Measurements from ENCODE around the gene C11orf42.
A peak's percentile ranks its signal among the peaks of the same experiment; 100 is the strongest.
"Not testable (repeated sequence)": the region's sequence is repeated elsewhere in the genome, so short reads cannot be mapped to it uniquely, and the experiment has no call there.

Gene C11orf42

DNA sequence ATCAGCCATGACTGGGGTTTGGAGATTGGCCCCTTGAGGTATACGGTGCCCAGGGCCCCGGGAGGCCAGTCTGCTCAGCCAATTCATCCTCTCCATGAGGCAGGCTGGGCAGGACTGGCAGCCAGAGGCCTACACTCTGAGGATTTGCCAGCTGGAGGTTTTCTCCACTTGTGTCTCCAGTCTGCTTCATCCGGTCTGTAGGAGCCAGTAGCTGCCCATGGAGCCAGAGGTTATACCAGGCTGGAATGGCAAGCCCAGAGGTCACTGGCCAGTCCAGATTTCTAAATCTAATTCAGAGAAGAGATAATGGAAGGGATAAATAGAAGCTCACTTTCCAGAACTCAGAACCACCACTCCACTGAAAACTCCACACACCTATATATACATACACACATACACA, 19.1 kb downstream of the C11orf42 start:
- no peak for DNase-seq

DNA sequence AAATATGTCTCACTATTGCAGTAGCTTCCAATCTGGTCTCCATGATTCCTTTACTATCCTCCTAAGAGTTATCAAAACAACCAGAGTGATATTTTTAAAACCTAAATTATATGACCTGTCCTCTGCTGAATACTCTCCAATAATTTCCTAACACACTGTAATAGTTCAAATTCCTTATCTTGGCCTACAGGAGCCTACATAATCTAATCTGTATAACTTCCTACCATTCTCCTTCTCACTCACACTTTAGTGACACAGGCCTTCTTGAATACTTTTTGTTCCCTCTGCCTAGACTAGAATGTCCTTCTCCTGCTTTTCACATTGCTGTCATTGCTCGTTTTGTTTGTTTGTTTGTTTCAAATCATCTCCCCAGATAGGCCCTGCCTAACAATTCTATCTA, 19.7 kb downstream of the C11orf42 start:
- DNase-seq: no peak

DNA sequence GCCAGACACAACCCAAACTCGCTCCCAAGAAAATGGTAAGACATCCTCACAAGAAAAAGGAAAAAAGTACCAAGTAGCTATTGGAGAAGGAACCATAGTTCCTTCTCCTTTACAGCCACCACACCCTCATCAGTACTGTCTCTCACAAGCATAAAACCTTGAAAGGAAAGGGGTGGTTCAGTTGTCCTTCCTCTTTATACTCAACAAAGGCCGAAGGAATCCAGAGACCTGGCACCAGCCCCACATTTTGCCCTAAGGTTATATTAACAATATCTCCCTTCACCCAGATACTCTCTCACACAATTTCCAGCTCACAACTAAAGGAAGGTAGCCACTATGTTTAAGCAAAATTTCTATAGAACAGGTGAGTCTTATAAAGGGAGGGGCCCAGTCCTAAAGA, 20.5 kb downstream of the C11orf42 start:
- no peak for DNase-seq

DNA sequence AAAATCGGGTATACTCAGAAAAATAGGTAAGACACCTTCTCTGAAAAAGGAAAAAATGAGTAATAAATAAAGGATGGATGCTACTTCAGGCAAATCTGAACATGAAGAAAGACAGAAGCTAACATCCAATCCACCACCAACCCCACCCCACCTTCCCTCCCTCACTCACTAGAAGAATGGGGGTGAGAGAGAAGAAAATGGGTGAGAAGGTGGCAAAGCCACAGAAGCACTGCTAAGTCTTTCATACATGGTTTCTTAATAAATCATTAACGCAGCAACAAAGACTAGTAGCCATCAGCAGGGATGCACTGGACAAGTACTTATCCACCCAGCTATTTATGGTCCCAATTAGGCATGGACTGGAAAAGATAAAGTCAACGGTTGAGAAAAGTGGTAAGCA, 23.2 kb downstream of the C11orf42 start:
- peak; percentile 17 for DNase-seq

DNA sequence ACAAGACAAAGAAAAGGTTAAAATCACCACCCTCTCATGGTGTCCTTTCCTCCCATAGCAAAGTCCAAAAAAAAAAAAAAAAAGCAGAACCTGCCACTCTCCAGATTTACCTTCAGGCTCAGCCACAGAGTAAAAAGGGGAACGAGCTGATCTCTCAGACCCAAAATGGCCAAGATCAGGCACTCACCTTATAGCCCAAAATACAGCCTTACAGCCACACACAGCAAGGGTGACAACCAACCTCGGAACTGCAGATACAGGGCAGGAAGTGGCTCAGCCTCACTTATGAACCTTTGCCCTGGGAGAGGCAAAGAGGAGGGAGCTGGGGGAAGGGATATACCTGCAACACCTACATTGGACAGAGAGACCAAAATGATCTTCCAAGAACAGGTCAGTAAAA, 24.6 kb downstream of the C11orf42 start:
- peak; percentile 38 for DNase-seq

DNA sequence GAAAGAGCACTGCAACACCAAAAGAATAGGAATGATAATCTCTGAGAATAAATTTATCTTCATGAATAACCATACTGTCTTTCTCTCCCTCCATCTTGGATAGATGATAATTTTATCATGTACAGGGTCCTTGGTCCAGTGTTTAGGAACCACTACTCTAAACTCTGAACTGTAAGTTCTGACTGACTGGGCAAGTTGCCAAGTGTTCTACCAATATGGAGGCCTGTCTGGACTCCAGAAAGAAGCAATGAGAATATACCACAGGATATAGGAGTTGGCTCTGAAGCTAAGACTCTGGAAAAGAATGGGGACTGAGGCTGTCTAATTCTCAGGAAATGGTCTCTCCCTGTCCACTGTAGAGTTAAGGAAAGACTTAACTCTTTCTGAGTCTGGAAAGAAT, 27.5 kb downstream of the C11orf42 start:
- DNase-seq: no peak

DNA sequence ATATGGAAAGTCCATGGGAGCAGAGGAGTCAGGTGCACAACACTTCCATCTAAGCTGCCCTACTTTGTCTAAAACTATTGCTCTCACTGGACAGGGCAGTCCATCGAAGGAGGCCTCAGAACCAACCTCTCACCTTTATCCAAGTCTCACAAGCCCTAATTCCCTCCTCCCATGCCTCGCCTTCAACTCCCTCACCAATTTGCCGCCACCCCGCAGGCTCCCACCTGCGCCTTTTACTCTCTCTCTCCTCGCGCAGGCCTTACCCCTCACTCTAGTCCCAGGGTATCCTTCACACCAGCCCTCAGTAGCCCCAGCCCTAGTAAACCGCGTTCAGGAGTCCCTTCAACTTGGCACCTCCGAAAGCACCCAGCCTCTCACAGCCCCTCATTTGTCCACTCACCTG, 28.6 kb downstream of the C11orf42 start:
- no peak for DNase-seq

DNA sequence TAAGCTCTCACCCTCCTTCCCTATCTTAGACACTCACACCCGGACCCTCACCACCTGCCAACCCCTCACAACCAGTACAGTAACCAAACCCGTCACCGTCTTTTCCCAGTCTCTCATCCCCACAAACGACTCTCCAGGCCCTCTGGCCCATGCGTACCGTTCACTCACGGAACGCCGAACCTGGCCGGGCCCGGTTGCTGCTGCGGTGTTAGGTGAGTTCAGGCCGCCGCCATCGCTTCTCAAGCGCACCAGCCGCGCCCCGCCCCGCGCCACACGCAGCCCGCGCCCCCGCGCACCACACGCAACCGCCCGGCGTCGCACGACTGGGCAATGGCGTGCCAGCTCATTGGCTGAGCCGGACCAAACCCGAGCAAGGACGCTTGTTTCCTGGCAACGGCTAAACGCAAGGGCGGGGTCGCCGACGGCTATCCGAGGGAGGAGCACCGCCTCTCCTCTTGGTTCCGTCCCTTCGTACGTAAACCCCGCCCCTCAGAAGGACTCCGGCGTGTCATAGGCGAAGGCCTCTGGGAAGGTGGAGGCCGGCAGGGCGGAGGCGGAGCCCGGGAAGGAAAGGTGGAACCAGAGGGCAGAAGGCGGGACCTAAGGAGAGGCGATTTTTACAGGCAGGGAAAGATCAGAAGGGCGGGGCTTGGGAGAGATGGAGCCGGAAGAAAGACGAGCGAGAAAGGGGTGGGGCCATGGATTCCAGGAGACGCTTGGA, 29.2 kb downstream of the C11orf42 start, which contains the start of gene FHIP1B:
Gene FHIP1B, minus strand, starts transcription at position 250 of the 721 bp plus-strand sequence. CDS start 10,120 bp downstream, outside the sequence.
- peak; percentile 100 for DNase-seq

DNA sequence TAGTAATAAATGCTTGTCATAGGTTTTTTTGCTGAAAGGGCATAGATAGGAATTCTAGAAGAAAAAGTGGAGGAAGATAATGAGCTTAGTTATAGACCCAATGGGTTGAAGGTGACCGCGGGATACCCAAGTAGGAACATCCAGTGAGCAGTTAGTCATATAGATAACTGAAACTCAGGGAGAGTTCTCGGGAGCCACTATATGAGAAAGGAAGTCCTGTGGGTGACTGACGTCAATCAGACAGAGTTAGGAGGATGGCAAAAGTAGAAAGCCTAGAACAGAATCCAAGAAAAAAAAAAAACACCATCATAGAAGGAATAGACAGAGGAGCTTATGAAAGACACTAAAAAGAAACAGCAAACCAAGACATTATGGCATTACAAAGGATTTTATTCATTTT, 31.9 kb downstream of the C11orf42 start:
- DNase-seq: no peak

DNA sequence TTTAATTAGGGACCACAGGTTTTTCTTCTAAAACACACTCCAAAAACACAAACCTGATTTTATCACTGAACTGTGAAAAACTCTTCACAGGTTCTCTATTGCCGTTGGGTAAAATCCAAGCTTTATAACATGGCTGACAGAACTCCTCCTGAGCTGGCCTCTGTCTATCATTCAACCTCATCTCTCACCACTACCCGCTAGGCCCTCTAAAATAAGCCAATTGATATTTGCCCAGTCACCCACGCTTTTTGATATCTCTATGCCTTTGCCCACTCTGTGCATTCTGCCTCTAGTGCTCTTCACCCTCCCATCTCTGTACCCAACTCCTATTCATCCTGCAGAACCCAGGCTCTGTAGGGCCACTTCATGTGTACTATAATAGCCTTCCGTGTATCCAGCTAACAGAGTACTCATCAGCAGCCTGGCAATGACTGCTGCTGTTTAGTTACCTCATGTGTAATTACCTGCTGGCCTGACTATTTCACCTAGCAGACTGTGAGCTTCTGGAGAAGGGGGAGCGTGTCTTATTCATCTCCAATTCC, 32.5 kb downstream of the C11orf42 start:
- no peak for DNase-seq

DNA sequence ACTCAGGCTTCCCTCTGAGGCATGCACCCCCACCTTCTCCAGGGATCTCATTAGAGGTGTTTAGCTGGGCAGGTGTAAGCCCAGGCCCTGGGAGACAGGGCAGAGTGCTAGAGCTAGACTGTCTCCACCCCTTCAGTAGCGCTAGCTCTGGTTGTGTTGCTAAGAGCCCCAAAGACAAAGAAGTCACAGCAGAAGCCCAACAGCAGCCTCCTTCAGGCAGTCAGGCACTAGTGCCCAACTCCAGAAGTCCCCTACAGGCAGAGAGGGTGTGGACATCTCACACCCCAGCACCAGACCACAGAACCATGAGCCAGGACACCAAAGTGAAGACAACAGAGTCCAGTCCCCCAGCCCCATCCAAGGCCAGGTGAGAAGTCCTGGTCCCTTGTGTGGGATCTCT, 33.5 kb downstream of the C11orf42 start, which contains the start of gene CNGA4:
Gene CNGA4, plus strand, starts transcription at position 188 of the 400 bp plus-strand sequence. Its CDS starts 118 bp downstream, at position 306.
- no peak for DNase-seq

DNA sequence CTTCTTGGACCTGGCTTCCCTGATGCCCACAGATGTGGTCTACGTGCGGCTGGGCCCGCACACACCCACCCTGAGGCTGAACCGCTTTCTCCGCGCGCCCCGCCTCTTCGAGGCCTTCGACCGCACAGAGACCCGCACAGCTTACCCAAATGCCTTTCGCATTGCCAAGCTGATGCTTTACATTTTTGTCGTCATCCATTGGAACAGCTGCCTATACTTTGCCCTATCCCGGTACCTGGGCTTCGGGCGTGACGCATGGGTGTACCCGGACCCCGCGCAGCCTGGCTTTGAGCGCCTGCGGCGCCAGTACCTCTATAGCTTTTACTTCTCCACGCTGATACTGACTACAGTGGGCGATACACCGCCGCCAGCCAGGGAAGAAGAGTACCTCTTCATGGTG, 34.8 kb downstream of the C11orf42 start:
- no peak for DNase-seq

DNA sequence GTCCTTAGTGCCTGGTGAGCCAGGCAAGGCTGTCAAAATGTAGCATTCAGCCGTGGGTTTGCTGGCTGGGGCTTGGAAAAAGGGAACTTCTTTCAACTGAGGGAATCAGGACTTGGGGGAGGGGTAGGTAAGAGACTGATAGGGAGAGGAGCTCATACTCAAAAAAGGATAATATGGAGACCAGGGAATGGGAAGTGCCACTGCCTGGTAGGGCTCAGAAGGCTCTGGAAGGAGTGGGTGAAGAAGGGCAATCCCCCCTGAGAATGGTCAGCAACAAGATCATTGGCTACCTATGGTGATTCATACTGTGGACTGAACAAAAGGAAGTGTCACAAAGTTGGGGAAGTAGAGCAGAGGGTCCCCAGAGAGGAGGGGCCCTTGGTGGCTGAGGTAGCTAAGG, 35.4 kb downstream of the C11orf42 start:
- no peak for DNase-seq

DNA sequence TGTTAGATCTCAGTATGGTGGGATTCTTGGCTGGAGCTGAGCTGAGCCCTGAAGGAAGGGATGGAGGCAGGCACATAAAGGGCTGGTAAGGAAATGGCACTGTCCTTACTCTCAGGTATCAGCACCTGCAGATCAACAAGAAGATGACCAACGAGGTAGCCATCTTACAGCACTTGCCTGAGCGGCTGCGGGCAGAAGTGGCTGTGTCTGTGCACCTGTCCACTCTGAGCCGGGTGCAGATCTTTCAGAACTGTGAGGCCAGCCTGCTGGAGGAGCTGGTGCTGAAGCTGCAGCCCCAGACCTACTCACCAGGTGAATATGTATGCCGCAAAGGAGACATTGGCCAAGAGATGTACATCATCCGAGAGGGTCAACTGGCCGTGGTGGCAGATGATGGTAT, 36.0 kb downstream of the C11orf42 start:
- DNase-seq: no peak

DNA sequence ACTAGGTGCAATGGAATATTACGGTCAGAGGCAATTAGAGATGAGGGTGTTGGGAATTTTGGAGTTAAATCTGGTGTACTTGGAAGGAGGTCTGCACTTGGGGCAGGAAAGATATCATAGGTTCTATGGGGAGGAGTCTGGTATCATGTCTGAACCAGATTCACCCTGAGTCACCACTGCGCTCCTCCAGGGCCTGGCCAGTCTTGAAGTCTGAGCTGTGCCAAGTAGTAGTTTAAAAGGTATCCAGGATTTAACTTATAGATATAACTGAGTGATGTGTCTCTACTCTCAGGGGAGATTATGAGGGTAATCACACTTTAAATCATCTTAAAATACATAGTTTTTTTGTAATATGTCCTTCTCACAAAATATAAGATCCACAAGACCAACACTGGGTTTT, 40.2 kb downstream of the C11orf42 start:
- DNase-seq: no peak

DNA sequence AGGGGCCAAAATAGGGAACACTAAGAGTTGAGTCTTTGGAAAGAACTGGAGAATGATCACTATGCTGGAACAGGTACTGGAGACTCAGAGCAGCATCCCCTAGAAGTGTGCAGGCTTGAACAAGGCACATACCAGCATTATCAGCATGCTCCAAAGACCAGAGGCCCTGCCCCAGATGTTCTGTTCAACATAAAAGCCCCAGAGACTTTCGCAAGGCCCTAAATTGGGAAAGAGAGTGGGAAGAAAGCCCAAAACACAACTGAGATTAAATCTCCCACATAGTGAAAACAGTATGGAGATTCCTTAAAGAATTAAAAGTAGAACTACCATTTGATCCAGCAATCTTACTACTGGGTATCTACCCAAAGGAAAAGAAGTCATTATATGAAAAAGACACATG, 42.9 kb downstream of the C11orf42 start:
- no peak for DNase-seq

DNA sequence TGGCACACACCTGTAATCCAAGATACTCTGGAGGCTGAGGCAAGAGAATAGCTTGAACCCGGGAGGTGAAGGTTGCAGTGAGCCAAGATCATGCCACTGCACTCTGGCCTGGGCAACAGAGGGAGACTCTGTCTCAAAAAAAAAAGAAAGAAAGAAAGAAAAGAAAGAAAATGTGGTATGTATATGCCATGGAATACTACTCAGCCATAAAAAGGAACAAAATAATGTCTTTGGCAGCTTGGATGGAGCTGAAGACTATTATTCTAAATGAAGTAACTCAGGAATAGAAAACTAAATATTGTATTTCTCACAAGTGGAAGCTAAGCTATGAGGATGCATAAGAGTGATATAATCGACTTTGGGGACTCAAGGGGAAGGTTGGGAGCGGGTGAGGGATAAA, 43.5 kb downstream of the C11orf42 start:
- not testable (repeated sequence) for DNase-seq

DNA sequence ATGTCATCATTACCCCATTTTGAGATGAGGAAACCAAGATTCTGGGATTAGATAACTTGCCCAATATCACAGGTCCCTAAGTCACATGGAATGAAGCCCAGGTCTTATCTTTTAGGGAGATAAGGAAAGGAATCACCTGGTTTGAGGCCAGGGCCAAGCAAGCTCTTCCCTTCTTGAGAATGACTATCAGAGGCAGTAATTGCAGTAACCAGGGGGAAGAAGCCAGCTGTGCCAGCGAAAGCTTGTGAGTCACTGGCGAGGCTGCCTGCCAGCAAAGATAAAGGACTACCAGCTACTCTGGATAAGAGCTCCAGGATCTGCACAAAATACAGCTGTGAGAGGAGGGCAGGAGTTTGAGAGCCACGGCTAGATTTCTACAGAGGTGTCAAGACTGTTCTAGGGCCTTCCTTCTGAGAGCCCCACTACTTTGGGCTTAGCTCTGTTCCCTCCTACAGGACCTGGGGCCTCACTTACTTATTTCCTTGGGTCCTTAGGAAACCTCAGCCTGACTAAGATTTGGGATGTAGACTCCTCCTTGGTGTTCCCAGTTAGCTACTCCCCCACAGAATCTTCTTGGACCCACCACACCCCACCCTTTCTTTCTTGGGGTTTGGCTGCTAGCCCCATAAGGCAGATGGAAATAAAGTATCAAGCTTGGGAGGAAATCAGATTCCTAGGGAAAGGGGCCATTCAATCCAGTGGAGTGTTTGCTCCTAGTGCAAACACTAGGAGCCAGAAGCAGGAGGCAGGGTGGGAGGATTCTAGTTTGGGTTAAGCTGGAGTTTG, 44.6 kb downstream of the C11orf42 start:
- no peak for DNase-seq

DNA sequence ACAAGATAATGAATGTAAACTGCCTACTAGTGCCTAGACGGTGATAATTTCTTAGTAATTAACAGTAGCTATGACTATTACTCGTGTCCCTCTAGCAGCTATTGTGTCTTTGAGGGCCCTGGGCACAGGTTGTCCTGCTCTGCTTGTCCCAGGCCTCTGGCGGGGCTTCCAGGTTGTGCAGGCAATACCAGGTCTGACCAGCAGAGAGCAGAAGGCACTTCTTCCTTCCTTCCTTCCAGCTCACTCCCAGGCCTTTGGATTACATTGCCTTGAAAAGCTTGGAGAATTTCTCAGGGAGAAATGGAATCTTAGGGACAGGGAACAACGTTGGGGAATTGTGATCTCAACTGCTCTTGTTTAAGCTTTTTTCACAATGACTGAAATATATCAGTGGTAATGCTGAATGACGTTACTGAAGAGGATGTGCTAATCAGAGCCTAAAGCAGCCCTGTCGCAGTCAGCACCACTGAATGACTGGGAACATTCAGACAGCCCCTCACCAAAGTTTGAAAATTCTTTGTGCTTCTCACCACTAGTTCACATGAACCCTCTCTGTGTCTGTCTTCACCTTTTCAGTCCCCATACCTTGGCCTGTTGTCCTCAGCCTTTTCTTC, 45.9 kb downstream of the C11orf42 start:
- DNase-seq: peak; percentile 52

DNA sequence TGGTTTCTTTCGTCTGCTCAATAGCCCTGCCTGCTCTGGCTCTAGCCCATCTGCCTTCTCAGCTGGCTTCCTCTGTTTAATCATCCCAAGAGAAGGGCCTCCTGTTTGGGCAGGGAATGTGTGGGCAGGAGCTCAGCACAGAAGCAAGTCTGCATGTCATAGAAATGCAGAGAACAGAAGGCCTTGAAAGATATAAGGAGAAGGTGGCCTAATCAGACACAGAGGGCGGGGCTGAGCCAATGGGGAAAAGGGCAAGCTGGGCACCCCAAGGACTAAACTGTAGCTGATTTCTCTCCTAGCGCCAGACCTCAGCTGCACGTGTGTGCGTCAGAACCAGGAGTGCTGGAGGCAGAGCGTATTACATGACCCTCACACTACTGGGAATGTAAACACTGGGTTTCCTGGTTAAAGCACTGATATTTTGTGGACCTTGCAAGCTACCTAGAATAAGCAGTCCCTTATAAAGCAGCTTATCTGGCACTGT, 46.7 kb downstream of the C11orf42 start:
- DNase-seq: no peak

DNA sequence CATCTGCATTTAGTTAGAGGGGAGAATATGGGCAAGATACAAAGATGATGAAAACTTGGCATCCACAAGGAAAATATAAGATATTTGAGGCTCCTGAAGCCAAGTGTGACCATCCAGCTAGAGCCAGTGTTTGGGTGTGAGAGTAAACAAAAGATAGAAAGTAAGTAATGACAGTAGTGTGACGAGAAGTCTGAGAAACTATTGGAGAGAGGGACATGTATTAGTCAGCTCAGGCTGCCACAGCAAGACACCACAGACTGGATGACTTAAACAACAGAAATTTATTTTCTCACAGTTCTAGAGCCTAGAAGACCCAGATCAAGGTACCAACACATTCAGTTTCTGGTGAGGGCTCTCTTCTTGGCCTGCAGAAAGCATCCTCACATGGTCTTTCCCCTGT, 47.8 kb downstream of the C11orf42 start:
- no peak for DNase-seq

DNA sequence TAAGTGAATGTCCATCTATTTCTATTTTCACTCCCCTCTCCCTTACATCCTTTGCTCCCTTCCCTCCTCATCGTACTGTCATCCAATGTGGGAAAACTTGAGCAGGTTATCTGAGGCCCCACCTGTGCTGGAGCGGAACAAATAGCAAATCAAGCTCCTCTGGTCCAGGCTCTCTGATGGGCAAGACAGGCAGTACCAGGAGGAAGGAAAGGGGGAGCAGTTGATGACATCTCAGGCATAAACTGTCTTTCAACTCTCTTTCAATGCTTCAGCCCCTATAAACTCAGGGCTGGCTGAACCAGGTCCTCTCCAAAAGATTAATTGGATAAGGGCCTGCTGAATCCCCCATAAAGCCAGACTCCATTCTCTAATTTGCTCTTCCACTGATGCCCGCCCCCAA, 52.8 kb downstream of the C11orf42 start:
- no peak for DNase-seq

DNA sequence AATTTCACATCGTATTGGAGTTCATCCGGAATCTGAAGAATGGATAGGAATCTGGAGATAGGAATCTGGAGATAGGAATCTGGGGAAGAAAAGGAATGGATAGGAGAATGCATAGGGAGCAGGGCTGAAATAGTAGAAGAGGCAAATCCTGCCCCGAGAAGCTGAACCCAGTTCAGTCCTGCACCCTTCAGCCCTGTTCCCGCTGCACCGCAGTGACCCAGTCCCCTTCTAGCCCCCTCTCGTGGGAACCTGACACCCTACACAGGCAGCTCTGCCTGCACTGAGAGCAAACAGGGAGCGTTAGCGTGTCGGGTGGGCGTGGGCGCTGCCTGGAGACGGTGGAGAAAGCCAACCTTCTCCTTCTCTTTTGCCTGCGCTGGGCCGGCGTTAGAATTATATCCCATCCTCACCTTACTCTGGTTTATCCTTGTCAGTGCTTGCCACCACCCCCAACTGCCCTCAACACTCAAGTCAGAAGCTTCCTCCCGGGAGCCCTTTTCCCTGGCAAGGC, 53.3 kb downstream of the C11orf42 start:
- no peak for DNase-seq
